ENCODE data around the gene NCOA3.

Gene NCOA3

DNA sequence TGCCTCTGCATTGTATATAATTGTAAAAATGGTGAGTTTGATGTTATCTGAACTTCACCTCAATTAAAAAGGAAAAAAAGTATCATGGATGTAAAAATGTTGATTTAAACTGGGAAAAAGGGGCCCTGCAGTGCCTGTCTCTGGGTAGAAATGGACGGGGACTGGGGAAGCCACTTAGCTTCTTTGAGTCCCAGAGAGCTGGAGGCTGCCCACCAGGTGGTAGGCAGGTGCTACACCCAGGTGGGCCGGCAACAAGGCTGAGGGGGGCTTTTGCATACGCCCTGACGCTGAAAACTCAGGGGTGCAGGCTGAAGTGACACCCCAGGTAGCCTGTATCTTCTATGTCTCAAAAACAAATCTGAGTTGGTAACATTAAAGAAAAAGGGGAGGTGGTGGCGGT is 165.4 kb downstream of the NCOA3 start:
- no peak for DNase-seq (ENCODE audit: low read depth)

GRCh38 chr20:47667531-47668312 is 166.0 kb downstream of the NCOA3 start:
- no peak for DNase-seq (ENCODE audit: low read depth)

DNA sequence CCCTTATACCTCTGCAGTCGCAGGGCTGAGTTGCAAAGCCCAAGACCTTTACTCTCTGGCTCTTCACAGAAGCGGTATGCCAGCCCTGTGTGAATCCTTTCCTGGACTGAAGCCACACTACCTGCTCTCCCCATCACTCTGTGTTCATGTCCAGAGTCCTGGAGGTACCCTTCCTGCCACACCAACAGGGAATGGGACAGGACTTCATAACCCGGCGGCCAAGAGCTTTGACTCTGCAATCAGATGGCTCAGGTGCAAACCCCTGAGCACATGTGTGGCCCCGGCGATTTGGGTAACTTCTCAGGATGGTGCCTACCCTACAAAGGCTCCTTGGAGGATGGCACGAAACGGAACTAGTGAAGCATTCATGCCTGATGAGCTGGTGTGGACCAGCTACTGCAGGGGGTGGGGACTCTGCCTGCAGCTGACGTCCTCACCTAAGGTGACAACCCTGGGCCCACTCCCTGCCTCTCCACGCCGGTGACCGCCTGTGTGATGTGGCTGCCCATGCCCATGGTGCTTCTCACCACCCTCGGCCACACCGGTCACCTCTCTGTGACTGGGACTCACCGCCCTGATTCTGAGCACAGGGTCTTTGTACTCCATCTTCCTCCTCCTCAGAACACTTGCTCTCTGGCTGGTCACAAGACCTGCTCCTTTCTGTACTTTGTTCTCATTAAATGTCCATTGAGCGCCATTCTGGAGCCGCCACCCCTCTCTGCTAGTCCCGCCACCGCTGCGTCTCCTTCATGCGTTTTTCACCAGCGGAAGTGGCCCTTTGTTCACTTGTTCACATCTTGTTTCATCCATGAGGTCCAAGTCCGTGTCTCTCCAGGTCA is 166.8 kb downstream of the NCOA3 start:
- no peak for DNase-seq (ENCODE audit: low read depth)

GRCh38 chr20:47669152-47669425 is 167.4 kb downstream of the NCOA3 start:
- DNase-seq (ENCODE audit: low read depth): no peak

DNA sequence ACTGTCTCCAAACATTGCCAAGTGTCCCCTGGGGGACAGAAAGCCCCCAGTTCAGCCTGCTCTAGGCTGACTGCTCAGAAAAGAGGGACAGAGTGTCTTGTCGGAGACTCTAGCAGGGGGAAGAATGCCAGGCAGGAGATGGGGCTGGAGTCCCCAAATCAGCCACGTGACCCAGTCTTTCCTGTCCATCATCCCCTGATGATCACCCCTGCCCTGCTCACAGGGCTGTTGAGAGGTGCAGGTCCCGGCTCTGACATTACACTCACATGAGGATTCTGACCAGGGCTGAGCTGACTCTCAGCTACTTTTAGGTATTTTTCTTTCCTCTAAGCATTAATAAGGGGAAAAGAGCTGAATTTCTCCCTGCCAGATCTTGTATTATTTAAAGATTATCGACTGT is 167.8 kb downstream of the NCOA3 start:
- DNase-seq (ENCODE audit: low read depth): no peak

DNA sequence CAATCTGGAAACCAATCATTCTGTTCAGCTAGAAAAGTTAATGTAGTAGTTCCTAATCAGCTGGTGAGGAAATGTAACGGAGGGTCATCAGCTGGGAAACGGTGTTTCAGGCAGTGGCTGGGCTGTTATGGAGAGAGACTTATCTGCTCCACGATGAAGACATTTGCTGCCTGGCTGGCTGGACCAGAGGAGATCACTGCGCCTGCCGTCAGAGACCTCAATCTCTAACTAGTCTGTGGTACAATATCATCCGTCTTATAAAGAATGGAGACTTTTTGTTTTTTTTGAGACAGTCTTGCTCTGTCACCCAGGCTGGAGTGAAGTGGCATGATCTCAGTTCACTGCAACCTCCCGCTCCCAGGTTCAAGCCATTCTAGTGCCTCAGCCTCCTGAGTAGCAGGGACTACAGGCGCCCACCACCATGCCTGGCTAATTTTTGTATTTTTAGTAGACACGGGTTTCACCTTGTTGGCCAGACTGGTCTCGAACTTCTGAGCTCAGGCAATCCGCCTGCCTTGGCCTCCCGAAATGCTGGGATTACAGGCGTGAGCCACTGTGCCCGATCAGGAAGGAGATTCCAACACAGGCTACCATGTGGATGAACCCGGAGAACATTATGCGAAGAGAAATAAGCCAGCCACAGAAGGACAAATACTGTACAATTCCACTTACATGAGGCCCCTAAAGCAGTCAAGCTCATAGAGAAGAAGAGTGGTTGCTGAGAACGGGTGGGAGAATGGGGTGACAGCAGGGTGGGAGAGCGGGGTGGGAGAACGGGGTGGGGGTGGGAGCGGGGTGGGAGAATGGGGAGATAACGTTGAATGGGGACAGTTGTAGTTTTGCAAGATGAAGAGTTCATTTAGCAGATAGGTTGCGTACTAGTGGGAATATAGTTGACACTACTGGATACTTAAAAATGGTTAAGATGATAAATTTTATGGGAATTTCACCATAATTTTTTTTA is 168.5 kb downstream of the NCOA3 start:
- DNase-seq (ENCODE audit: low read depth): no peak

DNA sequence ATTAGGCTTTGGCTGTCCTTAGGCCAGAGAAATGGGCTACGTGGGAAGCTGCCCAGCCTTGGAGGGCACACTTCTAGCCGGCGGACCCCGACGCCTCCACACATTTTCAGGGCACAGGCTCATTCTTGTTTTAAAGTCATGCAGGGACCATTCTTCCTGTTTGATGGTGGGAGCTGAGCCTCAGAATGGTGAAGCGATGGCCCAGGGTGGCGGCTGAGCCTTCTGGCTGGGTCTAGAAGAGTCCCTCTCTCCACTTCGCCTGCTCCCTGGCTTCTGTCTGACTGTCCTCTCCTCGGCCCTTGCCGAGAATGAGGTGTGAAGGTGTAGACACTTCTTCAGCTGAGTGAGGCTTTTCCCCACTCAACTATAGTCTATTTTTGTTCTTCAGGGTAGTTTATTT is 169.2 kb downstream of the NCOA3 start:
- no peak for DNase-seq (ENCODE audit: low read depth)

DNA sequence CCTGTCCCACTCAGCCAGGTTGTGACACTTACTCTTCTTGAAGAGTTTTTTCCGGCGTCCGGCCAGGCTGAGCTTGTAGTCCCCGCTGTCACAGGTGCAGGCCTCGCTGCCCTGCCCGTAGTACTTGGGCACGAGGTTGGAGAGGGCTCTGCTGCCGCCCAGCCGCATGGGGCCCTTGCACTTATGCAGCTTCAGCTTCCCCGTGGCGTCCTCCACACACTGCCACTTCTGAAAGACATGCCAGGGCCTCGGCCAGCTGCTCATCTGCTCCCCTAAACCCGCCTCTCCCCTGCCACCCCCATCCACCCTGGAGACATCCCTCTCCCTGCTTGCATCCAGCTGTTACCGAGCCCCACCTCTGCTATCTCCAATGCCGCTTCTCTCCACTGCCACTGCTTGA is 170.5 kb downstream of the NCOA3 start:
- DNase-seq (ENCODE audit: low read depth): no peak

- DNase-seq (ENCODE audit: low read depth): no peak
Observed at GRCh38 chr20:47672886-47673670, 171.4 kb downstream of the NCOA3 start.

- no peak for DNase-seq (ENCODE audit: low read depth)
Observed at GRCh38 chr20:47673671-47673955, 171.9 kb downstream of the NCOA3 start.

DNA sequence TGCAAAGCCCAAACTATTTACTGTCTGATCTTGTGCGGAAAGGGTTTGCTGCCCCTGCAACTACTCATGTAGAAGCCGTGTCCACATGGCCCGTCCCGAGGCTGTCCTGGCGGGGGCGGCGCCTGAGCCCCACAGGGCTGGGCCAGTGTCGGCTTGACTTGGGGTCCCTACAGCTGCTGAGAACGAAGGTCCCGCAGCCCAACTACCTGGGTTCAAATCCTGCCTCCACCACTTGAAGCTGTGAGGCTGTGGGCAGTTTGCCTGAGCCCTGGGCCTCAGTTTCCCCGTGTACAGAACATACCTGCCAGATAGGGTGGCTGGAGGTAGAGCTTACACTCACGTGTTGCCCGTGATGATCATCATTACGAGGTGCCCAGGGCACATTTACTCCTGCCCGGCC is 172.5 kb downstream of the NCOA3 start:
- no peak for DNase-seq (ENCODE audit: low read depth)

- DNase-seq (ENCODE audit: low read depth): no peak
Observed at GRCh38 chr20:47674686-47675085, 173.0 kb downstream of the NCOA3 start.

DNA sequence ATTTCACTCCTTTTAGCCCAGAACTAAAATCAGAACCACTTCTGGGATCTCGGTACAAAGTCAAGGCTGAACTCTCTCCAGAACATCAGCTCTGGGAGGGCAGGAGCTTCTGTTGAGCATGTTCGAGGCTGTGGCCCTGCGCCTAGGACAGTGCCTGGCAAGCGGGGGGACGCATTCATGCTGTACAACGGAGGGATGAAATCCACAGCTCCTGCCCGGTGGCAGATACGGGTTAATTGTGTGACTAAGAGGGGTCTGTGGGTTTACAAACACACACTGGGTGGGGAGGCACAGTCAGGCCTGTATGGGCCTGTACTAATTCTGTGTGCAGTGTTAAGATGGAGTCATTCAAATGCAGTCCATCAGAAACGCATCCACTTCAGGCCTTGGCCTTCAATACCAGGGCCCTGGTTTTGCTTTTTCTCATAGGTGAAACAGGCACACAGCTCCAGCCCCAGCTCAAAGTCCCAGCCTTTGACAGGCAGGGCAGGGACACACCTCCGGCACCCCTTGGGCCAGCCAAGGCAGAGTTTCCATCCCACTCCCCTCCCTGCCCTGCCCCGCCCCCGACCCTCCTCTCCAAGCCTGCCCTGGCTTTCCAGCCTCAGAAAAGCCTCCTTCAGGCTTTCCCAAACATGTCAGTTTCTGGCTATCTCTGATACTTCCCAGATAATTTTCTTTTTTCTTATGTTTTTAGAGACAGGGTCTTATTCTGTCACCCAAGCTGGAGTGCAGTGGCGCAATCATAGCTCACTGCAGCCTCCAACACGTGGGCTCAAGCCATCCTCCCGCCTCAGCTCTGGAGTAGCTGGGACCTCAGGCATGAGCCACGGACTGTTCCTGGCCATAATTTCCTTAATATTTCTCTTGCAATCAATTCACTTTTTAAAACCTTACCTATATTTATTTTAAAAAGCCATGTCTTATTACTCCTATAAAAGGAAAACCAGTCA is 173.8 kb downstream of the NCOA3 start:
- DNase-seq (ENCODE audit: low read depth): no peak

- no peak for DNase-seq (ENCODE audit: low read depth)
Observed at GRCh38 chr20:47676219-47676721, 174.6 kb downstream of the NCOA3 start.

DNA sequence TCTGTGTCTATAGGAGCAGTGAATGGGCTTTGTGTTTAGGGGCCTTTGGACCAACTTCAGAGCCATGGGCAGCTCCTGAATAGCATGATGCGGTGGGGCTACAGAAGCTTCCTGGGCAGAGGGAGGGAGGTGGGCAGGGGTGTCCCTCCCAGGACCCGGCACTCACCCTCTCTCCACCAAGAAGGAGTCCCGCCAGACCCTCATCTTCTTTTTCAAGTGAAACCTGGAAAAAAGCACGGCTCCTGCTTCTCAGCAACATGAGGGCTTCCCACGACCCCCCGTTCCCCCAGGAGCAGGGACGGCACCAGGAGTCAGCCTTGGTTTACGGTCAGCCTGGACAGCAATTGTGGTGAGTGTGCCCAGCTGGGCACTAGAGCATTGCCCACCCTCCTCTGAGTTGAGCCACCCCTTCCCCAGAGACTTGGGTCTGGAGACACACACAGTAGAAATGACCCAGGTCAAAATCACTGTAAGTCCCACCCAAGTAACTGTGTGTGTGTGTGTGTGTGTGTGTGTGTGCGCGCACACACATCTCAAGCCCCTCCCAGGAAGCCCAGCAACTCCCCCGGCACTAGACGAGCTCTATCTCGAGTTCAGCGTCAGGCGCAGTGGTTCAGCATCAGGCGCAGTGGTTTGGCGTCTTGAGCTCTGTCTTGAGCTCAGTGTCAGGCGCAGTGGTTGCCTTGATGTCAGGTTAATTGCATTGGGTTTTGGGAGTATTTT is 175.4 kb downstream of the NCOA3 start:
- no peak for DNase-seq (ENCODE audit: low read depth)

DNA sequence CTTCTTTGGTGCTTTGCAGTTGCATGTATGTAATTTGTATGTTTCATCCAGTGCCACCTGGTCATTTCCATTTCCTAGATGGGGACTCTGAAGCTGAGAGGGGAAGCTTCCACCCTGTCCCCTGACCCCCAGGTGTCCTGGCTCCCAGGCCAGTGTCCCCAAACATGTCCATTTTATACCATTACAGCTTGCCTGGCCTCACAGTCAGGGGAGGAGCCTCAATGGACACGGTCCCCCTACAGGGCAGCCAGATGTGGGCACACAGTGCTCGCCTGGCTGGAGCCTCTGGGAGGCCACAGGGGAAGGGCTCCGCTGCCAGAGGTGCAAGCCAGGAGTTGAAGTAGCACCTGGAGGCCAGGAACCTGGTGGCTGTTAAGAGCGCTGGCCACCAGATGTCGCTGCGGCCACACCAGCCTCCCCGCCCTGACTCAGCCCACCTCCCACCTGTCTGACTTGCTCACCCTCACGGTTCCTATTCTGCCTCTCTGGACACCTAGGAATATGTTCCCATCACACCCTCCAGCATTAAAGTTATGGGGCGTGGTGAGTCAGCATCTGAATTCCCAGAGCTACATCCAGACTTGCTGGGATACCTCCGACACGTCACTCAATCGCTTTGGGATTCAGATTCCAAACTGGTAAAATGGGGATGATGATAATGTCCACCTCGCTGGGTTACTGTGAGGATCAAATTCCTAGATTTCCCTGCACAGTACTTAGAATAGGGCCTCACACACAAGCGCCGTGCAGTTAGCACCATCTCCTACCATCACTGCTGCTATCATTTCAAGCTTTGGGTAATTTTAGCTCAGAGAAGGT is 176.2 kb downstream of the NCOA3 start:
- DNase-seq (ENCODE audit: low read depth): no peak

- no peak for DNase-seq (ENCODE audit: low read depth)
Observed at GRCh38 chr20:47678536-47678935, 176.8 kb downstream of the NCOA3 start.

- no peak for DNase-seq (ENCODE audit: low read depth)
Observed at GRCh38 chr20:47679462-47679861, 177.8 kb downstream of the NCOA3 start.

Data from GM04503 (cell line).